ENCODE measurements around the gene LIX1L. TPM values are rescaled to one million over a fixed set of nuclear protein-coding genes. Genes with fewer than 3 reads are reported as not detected.

LIX1L gene
- total and polyA plus RNA-seq, 2 of the 13 experiments (the other 11 are each of a cell fraction or from before 2014, with no cell fraction given), result 8.1 to 24.9 TPM

DNA sequence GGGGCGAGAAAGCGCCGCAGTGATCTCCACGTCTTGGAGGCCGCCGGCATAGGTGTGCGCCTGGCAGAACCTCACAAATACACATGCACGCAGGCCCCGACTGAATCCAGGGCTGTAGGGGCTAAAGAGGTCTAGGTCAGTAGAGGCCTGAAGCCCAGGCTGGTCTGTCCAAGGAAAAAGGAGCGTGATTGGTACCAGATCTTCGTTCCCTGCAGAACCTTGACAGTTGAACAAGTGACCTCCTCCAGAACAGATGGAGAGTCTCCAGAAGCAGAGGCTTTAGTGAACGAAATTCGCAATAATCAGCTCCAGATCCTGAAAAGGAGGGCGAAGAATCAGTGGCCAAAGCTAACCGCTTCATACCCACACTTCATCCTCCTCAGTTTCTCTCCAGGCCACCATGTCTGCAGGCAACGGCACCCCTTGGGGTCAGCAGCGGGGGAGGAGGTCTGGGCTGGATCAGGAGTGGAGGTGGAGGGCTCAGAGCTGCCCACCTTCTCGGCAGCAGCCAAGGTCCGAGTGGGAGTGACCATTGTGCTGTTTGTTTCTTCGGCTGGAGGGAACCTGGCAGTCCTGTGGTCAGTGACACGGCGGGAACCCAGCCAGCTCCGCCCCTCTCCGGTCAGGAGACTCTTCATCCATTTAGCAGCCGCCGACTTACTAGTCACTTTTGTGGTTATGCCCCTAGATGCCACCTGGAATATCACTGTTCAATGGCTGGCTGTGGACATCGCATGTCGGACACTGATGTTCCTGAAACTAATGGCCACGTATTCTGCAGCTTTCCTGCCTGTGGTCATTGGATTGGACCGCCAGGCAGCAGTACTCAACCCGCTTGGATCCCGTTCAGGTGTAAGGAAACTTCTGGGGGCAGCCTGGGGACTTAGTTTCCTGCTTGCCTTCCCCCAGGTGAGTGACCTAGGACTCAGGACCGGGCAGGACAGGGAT, 38.6 kb downstream of the LIX1L start (continued):
- TF ChIP-seq, protein P1, sequence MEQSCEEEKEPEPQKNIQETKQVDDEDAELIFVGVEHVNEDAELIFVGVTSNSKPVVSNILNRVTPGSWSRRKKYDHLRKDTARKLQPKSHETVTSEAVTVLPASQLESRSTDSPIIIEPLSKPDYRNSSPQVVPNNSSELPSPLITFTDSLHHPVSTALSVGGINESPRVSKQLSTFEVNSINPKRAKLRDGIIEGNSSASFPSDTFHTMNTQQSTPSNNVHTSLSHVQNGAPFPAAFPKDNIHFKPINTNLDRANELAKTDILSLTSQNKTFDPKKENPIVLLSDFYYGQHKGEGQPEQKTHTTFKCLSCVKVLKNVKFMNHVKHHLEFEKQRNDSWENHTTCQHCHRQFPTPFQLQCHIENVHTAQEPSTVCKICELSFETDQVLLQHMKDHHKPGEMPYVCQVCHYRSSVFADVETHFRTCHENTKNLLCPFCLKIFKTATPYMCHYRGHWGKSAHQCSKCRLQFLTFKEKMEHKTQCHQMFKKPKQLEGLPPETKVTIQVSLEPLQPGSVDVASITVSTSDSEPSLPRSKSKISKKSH (CRISPR knock-in tag; IDR thresholded peaks at IDR 0.05; ENCODE audit: borderline replicate concordance), result peak; percentile 65; the same call in 1 of the 2 replicates
- TF ChIP-seq, protein P2, sequence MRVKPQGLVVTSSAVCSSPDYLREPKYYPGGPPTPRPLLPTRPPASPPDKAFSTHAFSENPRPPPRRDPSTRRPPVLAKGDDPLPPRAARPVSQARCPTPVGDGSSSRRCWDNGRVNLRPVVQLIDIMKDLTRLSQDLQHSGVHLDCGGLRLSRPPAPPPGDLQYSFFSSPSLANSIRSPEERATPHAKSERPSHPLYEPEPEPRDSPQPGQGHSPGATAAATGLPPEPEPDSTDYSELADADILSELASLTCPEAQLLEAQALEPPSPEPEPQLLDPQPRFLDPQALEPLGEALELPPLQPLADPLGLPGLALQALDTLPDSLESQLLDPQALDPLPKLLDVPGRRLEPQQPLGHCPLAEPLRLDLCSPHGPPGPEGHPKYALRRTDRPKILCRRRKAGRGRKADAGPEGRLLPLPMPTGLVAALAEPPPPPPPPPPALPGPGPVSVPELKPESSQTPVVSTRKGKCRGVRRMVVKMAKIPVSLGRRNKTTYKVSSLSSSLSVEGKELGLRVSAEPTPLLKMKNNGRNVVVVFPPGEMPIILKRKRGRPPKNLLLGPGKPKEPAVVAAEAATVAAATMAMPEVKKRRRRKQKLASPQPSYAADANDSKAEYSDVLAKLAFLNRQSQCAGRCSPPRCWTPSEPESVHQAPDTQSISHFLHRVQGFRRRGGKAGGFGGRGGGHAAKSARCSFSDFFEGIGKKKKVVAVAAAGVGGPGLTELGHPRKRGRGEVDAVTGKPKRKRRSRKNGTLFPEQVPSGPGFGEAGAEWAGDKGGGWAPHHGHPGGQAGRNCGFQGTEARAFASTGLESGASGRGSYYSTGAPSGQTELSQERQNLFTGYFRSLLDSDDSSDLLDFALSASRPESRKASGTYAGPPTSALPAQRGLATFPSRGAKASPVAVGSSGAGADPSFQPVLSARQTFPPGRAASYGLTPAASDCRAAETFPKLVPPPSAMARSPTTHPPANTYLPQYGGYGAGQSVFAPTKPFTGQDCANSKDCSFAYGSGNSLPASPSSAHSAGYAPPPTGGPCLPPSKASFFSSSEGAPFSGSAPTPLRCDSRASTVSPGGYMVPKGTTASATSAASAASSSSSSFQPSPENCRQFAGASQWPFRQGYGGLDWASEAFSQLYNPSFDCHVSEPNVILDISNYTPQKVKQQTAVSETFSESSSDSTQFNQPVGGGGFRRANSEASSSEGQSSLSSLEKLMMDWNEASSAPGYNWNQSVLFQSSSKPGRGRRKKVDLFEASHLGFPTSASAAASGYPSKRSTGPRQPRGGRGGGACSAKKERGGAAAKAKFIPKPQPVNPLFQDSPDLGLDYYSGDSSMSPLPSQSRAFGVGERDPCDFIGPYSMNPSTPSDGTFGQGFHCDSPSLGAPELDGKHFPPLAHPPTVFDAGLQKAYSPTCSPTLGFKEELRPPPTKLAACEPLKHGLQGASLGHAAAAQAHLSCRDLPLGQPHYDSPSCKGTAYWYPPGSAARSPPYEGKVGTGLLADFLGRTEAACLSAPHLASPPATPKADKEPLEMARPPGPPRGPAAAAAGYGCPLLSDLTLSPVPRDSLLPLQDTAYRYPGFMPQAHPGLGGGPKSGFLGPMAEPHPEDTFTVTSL (CRISPR knock-in tag; IDR thresholded peaks at IDR 0.05; ENCODE audit: borderline replicate concordance), result no peak
- TF ChIP-seq GATAD1 (CRISPR knock-in tag; IDR thresholded peaks at IDR 0.05), result no peak
- TF ChIP-seq, protein P3, sequence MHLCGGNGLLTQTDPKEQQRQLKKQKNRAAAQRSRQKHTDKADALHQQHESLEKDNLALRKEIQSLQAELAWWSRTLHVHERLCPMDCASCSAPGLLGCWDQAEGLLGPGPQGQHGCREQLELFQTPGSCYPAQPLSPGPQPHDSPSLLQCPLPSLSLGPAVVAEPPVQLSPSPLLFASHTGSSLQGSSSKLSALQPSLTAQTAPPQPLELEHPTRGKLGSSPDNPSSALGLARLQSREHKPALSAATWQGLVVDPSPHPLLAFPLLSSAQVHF (CRISPR knock-in tag; IDR thresholded peaks at IDR 0.05), result no peak
- TF ChIP-seq, protein P4, sequence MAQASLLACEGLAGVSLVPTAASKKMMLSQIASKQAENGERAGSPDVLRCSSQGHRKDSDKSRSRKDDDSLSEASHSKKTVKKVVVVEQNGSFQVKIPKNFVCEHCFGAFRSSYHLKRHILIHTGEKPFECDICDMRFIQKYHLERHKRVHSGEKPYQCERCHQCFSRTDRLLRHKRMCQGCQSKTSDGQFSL (CRISPR knock-in tag; IDR thresholded peaks at IDR 0.05), result no peak

All from HepG2 (cell line).